GM19397 (cell line): ENCODE measurements around the gene RBM15.
A peak's percentile ranks its signal among the peaks of the same experiment; 100 is the strongest.

Experiments used
- ATAC-seq: cut with Tn5 transposase; IDR thresholded peaks from one replicate; pipeline ENCODE4 v1.9.1; 2021; ENCODE audit warnings: mild to moderate bottlenecking, moderate library complexity; ENCODE audit not compliant: unreplicated experiment

RBM15 gene

DNA sequence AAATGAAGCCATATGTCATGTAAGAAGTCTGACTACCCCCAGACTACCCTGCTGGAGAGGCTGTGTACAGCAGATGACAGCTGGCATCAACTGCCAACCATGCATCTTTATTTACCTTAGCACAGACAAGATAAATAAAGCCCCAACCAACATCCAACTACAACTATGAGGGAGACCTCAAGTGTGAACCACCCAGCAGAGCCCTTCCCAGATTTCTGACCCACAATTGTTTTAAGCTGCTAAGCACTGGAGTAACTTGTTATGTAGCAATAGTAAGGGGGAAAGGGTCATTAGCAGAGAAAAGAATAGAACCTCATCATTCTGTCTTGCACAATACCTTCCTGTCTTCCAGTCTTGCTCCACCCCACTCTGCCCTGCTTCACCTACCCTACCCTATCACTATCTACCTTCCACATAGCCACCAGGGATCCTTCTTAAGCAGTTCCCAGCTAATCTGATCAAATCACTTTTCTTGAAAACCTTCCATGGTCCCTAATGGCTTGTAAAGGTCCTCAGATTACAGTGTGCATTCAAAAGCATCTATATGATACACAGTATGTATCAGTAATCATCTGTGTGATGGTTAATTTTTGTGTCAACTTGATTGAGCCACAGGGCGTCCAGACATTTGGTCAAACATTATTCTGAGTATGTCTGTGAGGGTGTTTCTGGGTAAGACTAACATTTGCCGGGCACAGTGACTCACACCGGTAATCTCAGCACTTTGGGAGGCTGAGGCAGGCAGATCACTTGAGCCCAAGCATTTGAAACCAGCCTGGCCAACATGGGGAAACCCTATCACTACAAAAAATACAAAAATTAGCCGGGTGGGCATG is 19.6 kb upstream of the RBM15 start:
- no peak for ATAC-seq

DNA sequence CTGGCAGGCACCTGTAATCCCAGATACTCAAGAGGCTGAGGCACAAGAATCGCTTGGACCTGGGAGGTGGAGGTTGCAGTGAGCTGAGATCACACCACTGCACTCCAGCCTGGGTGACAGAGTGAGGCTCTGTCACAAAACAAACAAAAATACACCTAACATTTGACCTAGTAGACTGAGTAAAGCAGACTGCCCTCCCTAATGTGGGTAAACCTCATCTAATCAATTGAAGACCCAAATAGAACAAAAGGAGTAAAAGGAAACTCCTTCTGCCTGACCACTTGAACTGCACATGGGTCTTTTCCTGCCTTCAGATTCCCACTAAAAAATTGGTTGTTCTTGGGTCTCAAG is 19.0 kb upstream of the RBM15 start:
- ATAC-seq: no peak

DNA sequence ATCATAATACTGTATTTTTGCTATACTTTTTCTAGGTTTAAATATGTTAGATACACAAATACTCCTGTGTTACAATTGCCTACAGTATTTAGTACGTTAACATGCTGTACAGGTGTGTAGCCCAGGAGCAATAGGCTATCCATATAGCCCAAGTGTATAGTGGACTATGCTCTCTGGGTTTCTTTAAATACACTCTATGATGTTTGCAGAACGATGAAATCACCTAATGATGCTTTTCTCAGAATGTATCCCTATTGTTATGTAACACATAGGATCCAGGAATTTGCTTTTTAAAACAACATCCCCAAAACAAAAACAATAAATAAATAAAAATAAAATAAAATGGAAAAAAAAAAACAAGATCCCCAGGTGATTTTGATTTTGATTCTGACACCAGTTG is 18.1 kb upstream of the RBM15 start:
- ATAC-seq: no peak

DNA sequence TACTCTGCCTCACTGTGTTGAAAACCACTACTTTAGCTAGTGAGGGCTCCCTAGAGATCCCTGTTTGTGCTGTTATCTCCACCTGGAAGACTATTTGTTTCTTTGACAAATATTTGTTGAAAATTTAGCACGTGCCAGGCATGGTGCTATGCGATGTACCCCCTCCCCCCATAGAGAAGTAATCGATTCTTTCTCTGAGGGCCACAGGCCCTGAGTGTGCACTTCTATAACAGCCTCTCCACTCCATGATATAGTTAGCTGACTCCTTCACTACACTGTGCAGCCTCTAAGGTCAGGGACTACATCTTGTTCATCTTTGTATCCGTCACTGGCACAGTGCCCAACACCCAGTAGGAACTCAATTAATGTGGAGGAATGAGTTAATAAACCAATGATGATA is 17.3 kb upstream of the RBM15 start:
- ATAC-seq: no peak

DNA sequence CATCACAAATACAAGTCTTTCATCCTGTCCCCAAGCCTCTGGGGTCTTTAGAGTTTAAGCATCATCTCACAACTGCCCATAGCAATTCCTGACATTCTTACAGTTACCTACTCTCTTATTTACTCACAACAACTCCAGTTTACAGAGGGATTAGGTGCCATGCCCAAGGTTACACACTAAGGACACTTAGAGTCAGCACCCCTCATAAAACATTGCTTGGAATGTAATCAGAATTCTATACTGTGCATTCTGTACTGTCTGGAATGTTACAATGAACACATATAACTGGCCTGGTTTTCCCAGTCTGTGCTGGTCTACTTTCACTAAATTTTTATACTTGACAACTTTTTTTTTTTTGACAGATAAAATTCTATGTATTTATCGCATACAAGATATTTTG is 14.5 kb upstream of the RBM15 start:
- no peak for ATAC-seq

DNA sequence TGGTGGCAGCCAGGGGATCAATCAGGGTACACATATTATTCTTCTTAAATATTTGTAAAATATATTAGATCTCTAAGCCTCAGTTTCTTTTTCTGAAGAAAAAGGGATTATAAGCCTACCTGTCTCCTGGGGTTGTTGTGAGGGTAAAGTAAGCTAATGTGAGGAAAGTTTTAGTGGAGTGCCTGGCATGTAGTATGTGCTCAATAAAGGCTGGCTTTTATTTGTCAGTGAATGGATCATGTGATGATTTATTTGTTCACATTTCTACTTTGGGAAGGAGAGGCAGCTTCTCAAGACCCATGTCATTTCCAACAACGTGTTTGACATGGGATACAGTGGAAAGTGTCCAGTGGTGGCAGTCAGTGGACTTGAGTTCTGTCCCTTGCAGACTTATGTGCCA is 12.4 kb upstream of the RBM15 start:
- ATAC-seq: no peak

DNA sequence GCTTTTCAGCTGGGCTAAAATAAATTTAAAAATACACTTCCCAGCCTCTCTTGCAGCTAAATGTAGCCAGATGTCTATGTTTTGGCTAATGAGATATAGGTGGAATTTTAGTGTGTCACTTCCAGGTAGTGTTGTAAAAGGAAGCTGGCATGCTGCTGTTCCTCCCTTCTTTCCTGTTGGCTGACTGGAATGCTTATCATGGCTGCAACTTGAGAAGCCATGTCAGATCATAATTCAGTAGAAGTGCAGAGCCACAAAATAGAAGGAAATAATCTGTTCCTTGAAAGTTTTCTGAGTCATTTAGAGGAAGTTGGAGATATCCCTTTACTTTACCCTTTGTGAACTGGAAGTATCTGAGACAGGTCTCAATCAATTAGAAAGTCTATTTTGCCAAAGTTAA is 10.9 kb upstream of the RBM15 start:
- no peak for ATAC-seq

DNA sequence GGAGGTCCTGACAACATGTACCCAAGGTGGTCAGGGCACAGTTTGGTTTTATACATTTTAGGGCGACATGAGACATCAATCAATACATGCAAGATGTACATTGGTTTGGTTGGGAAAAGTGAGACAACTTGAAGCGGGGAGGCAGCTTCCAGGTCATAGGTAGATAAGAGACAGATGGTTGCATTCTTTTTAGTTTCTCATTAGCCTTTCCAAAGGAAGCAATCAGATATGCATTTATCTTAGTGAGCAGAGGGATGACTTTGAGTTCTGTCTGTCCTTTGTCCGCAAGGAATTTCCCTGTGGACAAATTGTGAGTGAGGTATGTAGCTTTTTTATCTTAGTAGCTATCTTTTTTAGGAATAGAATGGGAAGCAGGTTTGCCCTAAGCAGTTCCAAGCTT is 10.5 kb upstream of the RBM15 start:
- ATAC-seq: no peak

DNA sequence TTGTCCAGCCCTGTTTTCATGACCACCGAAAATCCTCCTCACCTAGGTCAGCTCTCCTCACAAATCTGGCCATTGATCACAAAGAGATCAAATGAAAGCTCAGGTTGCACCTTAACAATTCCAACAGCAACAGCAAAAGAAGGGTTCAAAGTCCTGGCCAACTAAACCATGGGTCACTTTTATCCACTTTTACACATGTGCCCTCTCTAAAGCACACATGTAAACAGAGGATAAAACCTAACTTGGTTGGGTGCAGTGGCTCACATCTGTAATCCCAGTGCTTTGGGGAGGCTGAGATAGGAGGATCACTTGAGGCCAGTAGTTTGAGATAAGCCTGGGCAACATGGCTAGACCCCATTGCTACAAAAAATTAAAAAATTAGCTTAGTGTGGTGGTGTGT is 3.9 kb upstream of the RBM15 start:
- no peak for ATAC-seq

DNA sequence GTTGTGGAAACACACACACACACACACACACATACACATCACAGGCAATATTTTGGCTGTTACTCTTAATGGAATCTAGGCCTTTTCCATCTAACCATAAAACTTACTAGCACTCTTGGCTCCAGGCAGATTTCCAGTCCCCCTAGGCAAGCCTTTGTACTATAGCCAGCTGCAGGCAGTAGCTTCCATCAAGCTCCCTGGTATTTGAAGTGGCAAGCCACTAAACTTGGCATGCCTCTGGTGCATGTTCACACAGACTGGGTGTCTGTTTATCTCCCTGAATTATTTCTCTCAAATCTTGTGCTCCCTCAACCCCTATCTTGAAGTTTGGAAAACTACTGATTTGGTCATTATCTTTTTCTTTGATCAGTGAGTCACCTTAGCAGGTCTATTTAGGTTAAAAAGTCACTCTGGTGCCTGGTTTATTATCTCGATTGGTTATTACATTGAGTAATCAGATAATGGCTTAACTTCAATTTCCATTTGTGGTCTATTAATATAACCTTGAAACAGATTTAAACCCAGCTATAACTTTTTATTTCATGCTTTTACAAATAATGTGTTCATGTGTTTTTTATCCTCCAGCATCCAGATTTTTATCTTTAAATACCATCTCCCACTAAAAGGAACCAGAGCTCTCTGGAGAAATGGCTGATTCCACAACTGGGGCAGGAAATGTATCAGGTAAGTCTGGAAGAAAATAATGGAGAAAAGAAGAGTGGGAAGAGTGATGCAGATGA is 2.7 kb upstream of the RBM15 start:
- no peak for ATAC-seq

DNA sequence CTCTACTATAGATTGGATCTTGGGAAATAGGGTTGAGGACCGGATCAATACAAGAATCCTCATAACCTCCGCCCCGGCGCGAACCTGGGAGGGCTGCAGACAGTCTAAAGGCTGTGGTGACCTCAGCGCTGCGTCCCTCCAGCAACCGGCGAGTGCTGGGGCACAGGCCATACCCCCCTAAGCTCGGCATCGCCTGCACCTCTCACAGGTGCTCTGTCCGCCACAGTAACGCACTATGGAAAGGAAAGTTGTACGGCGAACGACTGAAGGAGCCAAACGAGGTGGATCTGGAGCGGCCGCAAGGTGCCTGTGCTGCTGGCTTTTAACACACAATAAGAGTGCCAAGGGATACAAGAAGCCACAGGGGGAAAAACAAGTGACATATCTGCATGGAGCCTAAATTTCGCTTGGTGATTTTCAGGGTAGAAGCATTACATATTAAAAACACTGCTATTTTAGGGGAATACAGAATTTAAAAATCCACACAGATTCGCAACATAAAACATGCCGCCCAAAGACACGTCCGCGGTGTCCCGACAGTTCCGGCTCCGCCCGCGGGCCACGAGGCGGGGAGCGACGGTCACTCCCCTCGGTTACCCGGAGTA is 1.4 kb upstream of the RBM15 start:
- ATAC-seq: no peak

DNA sequence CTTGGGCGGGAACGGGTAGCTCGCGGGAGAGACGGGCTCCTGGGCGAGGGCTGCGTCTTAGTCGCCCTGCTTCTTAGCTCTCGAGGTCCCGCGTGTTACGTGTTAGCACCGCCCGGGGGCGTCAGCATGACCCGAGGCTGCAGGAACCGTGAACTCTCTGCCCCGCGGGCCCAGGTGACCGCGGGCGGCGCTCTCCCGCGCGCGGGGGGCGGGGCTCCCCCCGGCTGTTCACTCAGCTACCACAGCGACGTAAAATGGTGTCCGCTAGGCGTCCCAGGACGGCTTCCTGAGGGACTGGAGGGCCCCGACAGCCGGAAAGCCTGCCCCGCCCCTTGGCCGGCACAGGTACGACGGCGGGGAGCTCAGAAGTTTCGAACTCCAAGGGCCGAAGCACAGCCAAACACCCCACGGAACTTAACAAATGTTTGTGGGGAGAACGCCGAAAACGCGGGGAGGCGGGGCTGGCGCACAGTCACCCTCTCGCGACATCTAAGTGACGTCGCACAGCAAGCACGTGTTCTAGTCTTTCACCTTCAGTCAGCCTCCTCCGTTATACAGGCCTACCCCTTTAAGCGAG is 780 bp upstream of the RBM15 start:
- ATAC-seq: peak; percentile 63

DNA sequence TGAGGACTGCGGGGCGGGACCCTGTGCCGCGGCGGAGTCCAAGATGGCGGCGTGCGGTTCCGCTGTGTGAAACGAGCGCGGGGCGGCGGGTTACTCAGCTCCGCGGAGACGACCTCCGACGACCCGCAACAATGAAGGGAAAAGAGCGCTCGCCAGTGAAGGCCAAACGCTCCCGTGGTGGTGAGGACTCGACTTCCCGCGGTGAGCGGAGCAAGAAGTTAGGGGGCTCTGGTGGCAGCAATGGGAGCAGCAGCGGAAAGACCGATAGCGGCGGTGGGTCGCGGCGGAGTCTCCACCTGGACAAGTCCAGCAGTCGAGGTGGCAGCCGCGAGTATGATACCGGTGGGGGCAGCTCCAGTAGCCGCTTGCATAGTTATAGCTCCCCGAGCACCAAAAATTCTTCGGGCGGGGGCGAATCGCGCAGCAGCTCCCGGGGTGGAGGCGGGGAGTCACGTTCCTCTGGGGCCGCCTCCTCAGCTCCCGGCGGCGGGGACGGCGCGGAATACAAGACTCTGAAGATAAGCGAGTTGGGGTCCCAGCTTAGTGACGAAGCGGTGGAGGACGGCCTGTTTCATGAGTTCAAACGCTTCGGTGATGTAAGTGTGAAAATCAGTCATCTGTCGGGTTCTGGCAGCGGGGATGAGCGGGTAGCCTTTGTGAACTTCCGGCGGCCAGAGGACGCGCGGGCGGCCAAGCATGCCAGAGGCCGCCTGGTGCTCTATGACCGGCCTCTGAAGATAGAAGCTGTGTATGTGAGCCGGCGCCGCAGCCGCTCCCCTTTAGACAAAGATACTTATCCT is 430 bp downstream of the RBM15 start:
- peak; percentile 3 for ATAC-seq

DNA sequence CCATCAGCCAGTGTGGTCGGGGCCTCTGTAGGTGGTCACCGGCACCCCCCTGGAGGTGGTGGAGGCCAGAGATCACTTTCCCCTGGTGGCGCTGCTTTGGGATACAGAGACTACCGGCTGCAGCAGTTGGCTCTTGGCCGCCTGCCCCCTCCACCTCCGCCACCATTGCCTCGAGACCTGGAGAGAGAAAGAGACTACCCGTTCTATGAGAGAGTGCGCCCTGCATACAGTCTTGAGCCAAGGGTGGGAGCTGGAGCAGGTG is 961 bp downstream of the RBM15 start:
- no peak for ATAC-seq

DNA sequence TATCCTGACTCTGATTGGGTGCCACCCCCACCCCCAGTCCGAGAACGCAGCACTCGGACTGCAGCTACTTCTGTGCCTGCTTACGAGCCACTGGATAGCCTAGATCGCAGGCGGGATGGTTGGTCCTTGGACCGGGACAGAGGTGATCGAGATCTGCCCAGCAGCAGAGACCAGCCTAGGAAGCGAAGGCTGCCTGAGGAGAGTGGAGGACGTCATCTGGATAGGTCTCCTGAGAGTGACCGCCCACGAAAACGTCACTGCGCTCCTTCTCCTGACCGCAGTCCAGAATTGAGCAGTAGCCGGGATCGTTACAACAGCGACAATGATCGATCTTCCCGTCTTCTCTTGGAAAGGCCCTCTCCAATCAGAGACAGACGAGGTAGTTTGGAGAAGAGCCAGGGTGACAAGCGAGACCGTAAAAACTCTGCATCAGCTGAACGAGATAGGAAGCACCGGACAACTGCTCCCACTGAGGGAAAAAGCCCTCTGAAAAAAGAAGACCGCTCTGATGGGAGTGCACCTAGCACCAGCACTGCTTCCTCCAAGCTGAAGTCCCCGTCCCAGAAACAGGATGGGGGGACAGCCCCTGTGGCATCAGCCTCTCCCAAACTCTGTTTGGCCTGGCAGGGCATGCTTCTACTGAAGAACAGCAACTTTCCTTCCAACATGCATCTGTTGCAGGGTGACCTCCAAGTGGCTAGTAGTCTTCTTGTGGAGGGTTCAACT is 2.1 kb downstream of the RBM15 start:
- ATAC-seq: no peak

DNA sequence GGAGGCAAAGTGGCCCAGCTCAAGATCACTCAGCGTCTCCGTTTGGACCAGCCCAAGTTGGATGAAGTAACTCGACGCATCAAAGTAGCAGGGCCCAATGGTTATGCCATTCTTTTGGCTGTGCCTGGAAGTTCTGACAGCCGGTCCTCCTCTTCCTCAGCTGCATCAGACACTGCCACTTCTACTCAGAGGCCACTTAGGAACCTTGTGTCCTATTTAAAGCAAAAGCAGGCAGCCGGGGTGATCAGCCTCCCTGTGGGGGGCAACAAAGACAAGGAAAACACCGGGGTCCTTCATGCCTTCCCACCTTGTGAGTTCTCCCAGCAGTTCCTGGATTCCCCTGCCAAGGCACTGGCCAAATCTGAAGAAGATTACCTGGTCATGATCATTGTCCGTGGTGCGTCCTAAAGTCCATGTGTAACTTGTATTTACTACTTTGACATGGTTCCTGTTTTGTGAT is 2.7 kb downstream of the RBM15 start:
- ATAC-seq: no peak

DNA sequence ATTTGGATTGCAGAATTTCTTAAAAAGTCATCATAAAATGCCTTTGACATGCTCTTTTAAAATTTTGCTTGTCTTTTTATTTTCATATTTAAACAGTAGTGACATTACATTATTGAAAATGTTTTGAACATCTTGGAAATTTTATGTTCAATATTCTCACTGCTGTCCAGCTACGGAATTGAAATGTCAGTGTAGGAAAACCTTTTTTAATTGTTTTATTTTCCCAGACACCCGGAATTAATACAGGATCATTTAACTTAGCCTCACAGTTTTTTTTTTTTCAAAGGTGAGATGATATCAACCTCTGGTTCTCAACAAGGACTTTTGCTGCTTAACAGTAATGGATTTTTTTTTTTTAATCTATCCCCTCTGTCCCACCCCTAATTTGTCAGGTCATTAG is 4.1 kb downstream of the RBM15 start:
- no peak for ATAC-seq

DNA sequence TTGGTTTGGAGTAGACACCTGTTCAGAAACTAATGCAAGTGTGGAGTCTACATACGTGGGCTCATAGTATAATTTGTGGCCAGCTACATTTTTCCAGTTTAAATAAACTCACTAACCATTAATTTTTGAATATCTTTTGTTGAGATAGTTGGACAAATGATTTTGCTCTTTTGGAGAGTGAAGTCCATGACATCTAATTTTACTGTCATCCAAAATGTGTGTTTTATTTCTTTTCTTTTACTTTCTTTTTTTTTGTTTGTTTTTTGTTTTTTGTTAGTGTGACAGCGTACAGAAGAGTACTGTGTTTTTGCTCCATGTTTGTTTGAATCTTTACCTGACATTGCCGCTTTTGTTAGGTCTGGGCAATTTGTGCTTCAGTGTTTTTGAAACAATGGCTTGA is 5.0 kb downstream of the RBM15 start:
- ATAC-seq: no peak

DNA sequence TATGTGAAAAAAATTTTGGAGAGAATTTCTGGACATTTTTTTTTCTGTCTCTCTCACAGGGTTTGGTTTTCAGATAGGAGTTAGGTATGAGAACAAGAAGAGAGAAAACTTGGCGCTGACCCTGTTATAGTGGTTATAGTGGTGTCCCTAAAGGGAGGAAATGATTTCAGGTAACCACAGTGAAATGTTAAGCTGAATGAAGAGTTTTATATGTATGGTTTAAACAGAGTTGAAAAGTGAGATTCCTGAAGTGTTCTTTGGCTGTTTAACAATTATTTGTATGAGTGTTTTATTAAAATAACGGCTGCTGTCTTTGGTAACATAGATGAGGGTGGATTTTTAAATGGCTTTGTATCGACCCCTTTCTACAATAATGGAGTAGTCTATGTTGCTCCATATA is 6.3 kb downstream of the RBM15 start:
- no peak for ATAC-seq

DNA sequence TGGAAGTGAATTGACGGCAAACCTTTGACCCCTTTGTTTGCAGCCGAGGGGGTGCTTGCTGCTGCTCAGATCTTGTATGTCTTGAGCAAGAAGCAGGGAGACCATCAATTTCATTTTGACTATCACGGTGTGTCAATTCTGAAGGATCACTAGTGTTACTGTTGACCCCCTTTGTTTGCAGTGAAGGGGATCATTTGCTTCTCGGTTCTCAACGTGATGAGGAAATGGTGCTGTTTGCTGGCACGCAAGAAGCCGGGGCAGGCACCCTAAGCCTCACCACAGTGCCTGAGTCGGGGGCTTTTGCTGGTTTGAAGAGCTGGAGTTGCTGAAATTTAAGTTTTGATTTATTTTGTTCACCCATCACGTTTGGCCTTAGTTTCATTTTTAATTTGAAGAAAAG is 7.5 kb downstream of the RBM15 start:
- ATAC-seq: no peak
